NOMO-1 treated with dmso at 0.1 percent for 144 hours (cell line): ENCODE measurements around the gene TACC2.

Experiments used
- DNase-seq: peaks from one replicate; lab custom pipeline; 2025; ENCODE audit not compliant: unreplicated experiment; lab: John Stamatoyannopoulos, UW

The TACC2 gene

GRCh38 chr10:122141821-122142640 lies 153.1 kb downstream of the TACC2 start:
- DNase-seq, result no peak

- DNase-seq, result no peak
Measured at GRCh38 chr10:122142641-122143237, 153.8 kb downstream of the TACC2 start.

GRCh38 chr10:122143238-122143841 lies 154.4 kb downstream of the TACC2 start:
- DNase-seq, result no peak

GRCh38 chr10:122144199-122144598 lies 155.2 kb downstream of the TACC2 start:
- no peak for DNase-seq

GRCh38 chr10:122145113-122145512 lies 156.2 kb downstream of the TACC2 start:
- no peak for DNase-seq

GRCh38 chr10:122147663-122148062 lies 158.7 kb downstream of the TACC2 start:
- DNase-seq, result no peak

- no peak for DNase-seq
Measured at GRCh38 chr10:122148876-122149560, 160.1 kb downstream of the TACC2 start.

GRCh38 chr10:122149561-122150505 lies 160.9 kb downstream of the TACC2 start:
- no peak for DNase-seq

GRCh38 chr10:122151121-122151694 lies 162.2 kb downstream of the TACC2 start:
- no peak for DNase-seq

GRCh38 chr10:122152544-122152943 lies 163.6 kb downstream of the TACC2 start:
- DNase-seq, result no peak

- DNase-seq, result no peak
Measured at GRCh38 chr10:122154031-122154544, 165.1 kb downstream of the TACC2 start.

- no peak for DNase-seq
Measured at GRCh38 chr10:122154545-122155366, 165.8 kb downstream of the TACC2 start.

- DNase-seq, result no peak
Measured at GRCh38 chr10:122157451-122157850, 168.5 kb downstream of the TACC2 start.

GRCh38 chr10:122158362-122158761 lies 169.4 kb downstream of the TACC2 start:
- no peak for DNase-seq

GRCh38 chr10:122159141-122159970 lies 170.4 kb downstream of the TACC2 start:
- no peak for DNase-seq

GRCh38 chr10:122161795-122162194 lies 172.8 kb downstream of the TACC2 start:
- DNase-seq, result no peak

- no peak for DNase-seq
Measured at GRCh38 chr10:122162671-122163173, 173.8 kb downstream of the TACC2 start.
